ENCODE data around the gene SAMD4A.

- no peak for TF ChIP-seq POLR2A (IDR thresholded peaks at IDR 0.05)
- TF ChIP-seq, protein P1, sequence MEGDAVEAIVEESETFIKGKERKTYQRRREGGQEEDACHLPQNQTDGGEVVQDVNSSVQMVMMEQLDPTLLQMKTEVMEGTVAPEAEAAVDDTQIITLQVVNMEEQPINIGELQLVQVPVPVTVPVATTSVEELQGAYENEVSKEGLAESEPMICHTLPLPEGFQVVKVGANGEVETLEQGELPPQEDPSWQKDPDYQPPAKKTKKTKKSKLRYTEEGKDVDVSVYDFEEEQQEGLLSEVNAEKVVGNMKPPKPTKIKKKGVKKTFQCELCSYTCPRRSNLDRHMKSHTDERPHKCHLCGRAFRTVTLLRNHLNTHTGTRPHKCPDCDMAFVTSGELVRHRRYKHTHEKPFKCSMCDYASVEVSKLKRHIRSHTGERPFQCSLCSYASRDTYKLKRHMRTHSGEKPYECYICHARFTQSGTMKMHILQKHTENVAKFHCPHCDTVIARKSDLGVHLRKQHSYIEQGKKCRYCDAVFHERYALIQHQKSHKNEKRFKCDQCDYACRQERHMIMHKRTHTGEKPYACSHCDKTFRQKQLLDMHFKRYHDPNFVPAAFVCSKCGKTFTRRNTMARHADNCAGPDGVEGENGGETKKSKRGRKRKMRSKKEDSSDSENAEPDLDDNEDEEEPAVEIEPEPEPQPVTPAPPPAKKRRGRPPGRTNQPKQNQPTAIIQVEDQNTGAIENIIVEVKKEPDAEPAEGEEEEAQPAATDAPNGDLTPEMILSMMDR (IDR thresholded peaks at IDR 0.05) = no peak
Observed at GRCh38 chr14:54556535-54556934, 10.4 kb upstream of the SAMD4A start.
